HG02610 (cell line): ENCODE data around the gene ZNF326.

Experiments used
- ATAC-seq: cut with Tn5 transposase; IDR thresholded peaks from one replicate; pipeline ENCODE4 v1.9.1; 2021; ENCODE audit warnings: mild to moderate bottlenecking, moderate library complexity; ENCODE audit not compliant: unreplicated experiment

Gene ZNF326

DNA sequence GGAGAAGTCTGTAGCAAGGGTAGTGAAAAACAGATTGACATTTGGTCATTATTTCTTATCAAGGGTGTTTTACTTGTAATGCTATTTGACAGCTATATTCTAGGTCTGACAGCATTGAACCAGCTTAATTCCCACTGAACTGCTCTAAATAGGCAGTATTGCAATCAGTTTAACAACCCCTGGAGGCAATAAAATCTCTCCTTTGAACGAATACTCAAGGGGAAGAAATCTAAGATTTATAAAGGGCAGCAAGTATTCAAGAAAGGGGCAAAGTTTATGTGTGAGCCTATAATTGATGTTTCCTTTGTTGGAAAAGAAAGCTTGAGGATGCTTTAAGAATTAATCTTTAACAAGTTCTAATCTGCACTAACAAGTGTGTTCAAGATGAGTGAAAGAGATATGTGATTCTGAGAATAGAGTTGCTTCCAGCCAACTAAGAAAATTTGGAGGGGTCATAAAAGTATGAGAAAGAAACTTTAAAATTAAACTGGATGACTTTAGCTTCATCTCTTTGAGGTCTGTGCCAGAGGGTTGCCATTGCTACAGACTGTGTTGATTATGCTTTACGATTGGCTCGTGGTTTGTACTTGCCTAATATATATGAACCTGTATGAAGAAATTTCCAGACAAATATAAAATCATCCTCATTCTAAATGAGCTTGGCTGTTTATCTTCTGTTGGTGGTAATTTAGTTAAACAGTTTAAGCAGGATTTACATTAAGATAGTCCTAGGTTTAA lies 72.5 kb downstream of the ZNF326 start:
- no peak for ATAC-seq

DNA sequence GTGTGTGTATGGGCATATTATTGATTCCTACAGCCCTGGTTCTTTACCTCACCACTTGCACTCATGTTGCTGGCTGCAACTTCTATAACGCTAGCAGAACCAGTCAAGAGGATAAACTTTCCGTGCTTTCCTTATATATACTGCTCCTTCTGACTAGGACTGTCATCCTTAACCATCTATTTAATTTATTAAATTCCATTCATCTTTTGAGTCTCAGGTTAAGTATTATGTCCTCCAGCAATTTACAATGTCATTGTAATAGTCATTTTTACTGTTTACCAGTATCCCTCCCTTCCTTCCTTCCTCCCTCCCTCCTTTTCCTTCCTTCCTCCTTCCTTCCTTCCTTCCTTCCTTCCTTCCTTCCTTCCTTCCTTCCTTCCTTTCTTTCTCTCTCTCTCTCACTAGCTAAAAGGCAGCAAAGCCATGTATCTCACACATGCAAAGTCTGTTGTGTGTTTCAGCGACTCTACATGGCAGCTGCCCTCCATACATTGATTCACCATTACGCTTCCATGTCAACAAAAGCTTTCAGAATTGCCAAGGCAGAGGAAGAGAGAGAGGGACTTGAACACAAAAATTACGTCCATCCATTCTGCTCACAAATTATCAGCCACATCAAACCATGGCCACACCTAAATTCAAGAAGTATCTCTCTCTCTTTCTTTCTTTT lies 73.8 kb downstream of the ZNF326 start:
- no peak for ATAC-seq

DNA sequence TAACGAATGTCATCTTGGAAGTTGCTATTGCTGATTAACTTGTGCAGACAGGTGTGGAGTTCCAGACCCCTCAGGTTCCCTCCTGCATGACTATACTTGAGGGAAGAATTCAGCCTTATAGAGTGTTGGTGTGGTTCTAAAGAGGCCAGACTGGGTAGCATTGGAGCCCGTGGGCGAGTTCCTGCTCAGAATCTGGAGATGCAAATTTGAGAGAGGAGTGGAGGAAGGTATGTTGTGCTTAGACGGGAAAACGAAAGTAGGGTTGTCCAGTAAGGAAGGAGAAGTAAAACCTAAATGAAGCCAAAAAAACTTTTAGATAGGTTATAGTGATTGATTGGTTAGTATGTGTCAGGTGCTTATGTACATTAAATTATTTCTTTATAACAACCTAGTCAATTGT lies 79.2 kb downstream of the ZNF326 start:
- peak; percentile 61 for ATAC-seq

DNA sequence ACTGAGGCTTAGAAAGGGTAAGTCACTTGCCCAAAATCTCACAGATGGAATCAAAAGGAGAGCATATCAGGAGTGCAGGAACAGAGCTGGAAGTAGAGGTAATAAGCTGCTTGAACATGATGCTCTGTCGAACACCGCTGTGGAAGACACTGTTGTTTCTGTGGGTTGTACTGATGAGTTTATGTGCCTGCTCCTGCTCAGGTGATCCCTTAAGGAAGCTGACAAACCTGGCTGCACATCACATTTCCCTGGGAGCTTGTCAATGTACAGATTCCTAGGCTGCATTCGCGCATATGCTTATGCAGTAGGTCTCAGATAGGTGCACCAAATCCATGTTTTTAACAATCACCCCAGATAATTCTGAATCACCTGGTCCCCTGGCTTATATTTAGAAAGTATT lies 79.7 kb downstream of the ZNF326 start:
- no peak for ATAC-seq

DNA sequence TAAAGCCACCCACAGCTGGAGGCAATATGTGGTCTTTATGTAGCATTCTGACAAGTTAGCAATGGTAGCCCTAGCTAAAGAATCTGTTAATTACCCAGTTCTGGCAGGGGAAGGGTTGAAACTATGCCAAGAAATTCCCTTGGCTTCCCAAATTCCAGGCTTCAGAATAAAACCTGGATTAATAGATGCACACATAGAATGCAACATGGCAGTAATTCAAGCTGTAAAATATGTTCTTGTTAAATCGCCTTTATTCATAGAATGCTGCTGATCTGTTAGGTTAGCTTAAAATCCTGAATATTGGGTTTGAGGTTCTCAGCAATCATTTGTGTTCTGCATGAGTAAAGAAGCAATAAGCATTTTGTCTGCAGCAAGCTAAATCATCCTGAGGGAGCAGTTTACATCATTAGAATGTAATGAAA lies 80.1 kb downstream of the ZNF326 start:
- ATAC-seq, result no peak

DNA sequence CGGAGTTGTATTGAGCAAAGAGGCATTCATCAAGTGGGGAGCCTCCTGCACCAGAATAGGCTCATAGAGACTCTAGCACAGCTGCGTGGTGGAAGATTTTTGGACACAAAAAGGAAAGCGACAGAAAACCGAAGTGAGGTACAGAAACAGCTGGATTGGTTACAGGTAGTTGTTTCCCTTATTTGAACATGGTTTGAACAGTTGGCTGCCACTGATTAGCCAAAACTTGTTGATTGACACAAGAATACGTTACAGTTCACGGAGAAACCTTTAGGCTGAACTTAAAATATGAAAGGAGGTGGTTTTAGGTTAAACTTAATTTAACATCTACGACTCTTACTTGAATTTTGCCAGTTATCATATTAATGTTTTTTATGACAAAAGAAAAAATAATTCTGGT lies 89.1 kb downstream of the ZNF326 start:
- no peak for ATAC-seq
